ENCODE results near the gene PANK4.
"Not testable (repeated sequence)": the region's sequence is repeated elsewhere in the genome, so short reads cannot be mapped to it uniquely, and the experiment has no call there.

Gene PANK4

DNA sequence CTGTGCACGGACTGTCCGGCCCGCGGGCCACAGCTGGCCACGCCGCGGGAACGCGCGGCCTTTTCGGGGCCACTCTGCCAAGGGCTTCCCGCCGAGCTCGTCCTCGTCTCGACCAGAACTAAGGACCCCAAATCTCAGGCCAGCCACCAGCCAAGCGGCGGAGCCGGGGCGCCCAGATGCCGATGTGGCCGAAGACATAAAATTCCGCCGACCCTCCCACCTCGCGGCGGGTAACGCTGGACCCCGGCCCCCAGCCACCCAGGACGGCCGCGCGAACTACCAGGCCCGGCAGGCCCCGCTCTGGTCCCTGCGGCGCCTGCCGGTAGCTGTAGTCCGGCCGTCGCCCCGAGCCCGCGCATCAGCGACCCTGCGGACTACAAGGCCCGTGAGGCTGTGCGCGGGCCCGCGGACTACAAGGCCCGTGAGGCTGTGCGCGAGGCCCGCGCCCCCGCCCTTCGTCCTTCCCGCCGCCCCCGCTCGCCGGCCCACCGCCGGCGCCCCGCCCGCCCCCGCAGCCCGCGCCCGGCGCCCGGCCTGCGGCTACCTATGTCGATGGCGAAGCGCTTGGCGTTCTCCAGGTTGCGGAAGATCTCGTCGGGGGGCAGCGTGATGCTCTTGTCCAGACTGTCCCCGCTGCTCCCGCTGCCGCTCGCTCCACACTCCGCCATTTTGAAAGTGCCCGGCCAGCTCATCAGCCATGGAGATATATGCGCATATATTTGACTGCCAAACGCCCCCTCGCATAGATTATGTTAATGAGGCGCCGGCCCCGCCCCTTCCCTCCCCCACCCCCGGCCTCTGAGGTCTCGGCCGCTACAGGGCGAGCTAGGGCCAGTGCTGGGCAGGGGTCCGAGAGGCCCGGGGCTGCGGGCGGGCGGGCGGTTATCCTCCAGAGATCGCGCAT is at the start of gene PANK4:
PANK4 (minus strand) TSS at position 677 of the 904 bp plus-strand sequence; CDS start at position 668, 9 bp downstream.
- DNase-seq, result peak; percentile 95

DNA sequence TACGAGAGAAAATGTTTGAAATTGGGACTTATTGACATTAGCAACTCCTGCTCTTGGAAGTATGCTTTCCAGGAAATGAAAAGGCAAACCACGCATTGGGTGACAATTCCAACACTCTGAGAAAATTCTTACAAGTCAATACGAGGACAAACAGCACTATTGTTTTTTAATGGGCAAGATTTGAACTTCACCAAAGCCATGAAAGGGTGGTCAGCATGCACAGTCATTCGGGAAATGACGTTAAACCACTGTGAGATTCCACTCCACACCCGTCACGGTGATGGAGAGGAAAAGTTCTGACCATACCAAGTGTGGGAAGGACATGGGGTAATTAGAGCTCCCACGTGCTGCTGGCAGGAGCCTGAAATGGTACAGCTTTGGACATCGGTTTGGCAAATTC is 48.0 kb upstream of the PANK4 start:
- no peak for DNase-seq

DNA sequence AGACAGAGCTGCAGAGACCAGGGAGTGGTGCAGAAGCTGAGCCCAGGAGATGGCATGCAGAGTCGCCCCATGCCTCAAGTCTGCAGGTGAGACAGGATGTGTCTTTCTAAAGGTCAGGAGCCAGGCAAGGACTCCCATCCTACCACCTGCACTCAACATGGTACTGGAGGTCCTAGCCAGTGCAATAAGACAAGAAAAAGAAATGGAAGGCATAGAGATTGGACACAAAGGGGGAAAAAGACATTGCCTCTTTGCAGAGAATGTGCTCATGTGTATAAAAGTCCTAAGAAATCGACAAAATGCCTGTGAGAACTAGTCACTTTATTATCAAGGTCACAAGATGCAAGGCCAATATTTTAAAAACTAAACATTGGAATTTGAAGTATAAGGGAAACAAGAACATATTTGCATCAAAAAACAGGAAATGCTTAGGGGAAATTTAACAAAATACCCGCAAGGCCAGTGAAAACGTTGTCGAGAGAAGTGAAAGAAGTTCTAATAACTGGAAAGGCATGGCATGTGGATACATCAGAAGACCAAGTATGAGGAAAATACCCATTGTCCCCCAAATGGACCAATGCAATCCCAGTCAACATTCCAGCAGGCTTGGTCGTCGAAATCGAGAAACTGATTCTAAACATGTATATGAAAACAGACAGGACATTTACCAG is 47.0 kb upstream of the PANK4 start:
- DNase-seq, result no peak

DNA sequence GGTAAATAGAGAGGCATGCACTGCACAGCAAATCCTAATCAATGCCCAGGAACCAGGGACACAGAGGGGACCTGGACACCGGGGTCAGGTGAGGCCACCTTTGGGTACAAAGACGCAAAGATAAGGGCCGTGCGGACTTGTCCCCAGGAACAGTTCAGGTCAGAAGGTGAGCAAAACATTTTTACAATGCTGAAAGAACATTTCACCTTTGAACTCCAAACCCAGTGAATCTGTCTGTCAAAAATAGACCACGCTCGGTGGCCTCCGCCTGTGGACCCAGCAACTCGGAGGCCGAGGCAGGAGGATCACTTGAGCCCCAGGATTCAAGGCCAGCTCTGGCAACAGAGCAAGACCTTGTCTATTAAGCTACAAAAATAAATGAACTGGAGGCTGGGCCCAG is 45.0 kb upstream of the PANK4 start:
- DNase-seq, result no peak

GRCh38 chr1:2570332-2570731 is 43.9 kb upstream of the PANK4 start:
- DNase-seq, result no peak

- DNase-seq, result not testable (repeated sequence)
Observed at GRCh38 chr1:2569703-2570102, 43.3 kb upstream of the PANK4 start.

DNA sequence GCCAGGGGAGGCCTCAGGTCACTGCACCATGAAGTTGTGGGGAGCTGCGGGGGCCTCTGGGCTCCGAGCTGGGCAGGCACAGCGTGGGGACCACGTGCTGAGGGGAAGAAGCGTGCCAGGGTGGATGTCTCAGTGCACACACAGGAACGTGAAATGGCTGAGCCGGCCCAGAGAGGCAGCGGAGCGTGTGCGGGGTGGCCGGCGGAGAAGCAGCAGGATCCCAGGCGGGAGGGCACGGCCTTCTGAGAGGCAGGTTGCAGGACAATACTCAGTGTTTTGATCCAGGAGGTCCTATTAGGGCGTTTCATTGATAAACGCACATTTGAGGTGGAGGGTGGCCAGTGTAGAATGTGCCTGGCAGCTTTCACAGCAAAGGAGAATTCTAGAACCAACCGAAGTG is 42.7 kb upstream of the PANK4 start:
- no peak for DNase-seq

DNA sequence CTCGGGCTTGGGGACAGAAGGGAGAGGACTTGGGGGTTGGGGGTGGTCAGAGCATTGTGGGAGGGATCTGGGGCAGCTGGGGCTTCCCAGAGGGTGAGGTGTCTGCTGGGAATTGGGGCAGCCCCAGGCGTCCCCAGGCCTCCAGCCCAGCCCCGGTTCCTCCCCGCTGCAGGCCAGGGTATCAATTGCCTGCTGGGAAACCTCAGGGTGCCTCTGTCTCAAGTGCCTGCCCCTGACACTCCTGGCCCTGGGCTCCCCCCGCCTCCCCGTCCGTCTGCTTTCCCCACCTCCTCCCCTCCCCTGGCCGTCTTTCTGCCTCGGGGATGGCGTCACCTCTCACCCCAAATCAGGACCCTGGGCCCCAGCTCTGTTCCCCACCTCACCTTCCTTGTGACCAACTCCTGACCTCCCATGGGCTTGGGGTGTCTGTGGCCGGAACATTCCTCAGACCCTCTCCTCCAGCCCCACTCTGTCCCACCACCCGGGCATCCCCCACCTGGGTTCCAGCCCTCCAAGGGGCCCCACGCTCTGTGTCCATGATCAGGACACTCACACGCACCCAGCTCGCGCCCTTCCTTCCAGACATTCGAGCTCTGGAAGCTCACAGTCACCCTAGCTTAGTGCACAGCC is 41.9 kb upstream of the PANK4 start:
- not testable (repeated sequence) for DNase-seq

DNA sequence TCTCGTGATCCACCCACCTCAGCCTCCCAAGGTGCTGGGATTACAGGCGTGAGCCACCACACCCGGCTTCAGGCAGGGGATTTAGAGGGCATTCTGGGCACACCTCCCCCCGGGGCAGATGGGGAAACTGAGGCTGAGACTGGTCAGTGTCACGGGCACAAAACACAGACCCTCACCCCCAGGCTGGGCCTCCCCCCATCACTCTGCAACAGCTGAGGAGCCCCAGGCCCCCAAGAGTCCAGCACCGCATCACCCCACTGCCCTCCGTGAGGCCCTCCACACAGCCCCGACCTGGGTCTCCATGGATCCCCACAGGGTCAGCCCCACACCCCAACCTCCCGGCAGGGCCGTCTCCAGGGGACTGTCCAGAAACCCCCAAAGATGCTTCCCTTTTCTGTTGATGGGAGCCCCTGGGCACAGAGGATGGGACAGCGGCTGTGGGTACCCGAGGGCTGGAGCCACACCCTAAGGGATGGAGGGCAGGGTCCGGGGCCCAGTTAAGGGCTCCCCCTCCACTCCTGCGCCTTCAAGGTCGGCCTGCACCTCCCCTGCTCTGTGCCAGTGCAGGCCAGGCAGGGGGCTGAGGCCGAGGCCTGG is 40.8 kb upstream of the PANK4 start:
- DNase-seq, result no peak

DNA sequence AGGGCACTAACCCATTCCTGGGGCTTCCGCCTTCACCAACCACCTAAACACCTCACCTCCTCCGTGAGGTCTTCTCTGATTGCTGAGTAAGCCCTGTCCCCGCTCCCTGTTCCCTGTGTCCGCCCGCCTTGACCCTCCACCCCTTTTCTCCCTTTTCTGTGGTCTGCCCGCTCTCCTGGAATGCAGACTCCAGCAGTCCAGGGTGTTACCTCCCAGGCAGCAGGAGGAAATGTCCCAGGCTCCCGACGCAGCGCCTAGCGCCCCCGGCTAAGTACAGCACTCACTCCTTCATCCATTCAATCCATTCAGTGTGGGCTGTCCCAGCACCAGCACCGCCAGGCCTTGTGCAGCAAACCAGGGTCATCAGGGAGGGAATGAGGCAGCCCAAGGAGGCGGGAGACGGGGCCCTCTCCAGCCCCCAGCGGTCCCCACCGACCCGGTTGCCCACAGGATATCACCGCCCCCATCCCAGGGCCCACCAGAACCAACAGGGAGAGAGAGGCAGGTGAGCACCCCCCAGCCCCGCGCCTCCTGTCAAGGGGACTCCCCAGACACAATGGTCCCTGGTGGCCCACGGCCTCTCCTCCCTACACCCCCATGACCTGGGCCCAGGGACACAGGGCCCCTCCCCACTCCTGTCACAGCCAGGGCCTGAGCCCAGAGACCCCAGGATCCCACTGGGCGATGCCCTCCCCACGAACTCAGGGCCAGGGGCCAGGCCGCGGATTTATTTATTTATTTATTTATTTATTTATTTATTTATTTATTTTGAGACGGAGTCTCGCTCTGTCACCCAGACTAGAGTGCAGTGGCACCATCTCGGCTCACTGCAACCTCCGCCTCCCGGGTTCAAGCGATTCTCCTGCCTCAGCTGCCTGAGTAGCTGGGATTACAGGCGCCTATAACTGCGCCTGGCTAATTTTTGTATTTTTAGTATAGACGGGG is 40.0 kb upstream of the PANK4 start:
- no peak for DNase-seq

GRCh38 chr1:2564815-2565374 is 38.5 kb upstream of the PANK4 start:
- DNase-seq, result no peak

- no peak for DNase-seq
Observed at GRCh38 chr1:2564006-2564814, 37.8 kb upstream of the PANK4 start.

GRCh38 chr1:2563205-2563604 is 36.8 kb upstream of the PANK4 start:
- no peak for DNase-seq

GRCh38 chr1:2561898-2562895 is 35.8 kb upstream of the PANK4 start:
- no peak for DNase-seq

- DNase-seq, result no peak
Observed at GRCh38 chr1:2561446-2561845, 35.0 kb upstream of the PANK4 start.

GRCh38 chr1:2560299-2561073 is 34.1 kb upstream of the PANK4 start:
- DNase-seq, result no peak

DNA sequence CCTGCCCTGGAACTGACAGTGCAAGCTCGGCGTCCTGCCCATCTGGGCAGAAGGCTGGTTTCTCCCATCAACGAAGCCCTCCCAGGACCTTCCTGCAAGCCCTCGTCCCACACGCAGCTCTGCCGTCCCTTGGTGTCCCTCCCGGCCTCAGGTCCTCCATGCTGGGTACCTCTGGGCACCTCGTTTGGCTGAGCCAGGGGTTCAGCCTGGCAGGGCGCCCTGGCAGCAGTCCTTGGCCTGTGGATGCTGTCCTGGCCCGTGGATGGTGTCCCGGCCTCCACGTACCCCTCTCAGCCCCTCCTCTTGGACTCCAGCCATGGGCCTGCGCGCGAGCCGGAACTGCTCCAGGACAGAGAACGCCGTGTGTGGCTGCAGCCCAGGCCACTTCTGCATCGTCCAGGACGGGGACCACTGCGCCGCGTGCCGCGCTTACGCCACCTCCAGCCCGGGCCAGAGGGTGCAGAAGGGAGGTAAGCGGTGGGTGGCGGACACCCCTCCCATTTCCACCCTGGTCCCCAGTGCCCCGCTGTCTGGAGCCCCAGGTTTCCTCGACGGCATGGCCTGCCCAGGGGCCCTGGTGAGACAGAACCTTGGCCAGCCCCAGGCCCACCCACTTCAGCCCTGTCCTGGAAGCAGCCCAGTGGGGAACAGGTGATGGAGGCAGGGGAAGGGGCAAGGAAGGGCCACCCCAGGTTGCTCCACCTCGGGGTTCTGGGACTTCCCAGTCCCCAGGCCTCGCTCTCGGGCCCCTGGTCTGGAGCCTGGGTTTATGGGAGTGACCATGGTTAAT is 33.3 kb upstream of the PANK4 start:
- DNase-seq, result no peak

DNA sequence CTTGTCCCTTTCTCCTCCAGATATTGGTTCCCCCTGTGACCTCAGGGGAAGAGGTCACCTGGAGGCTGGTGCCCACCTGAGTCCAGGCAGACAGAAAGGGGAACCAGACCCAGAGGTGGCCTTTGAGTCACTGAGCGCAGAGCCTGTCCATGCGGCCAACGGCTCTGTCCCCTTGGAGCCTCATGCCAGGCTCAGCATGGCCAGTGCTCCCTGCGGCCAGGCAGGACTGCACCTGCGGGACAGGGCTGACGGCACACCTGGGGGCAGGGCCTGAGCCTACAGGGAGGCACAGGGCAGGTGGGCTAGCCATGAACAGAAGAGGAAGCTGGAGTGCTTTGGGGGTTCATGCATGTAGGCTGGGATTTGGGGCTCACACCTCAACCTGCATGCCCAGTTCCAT is 32.5 kb upstream of the PANK4 start:
- no peak for DNase-seq
